ENCODE results near the gene ADCY5. TPM values are rescaled to one million over a fixed set of nuclear protein-coding genes. Genes with fewer than 3 reads are reported as not detected.
"Not testable (repeated sequence)": the region's sequence is repeated elsewhere in the genome, so short reads cannot be mapped to it uniquely, and the experiment has no call there.

The ADCY5 gene
- under 0.01 and 0.25 TPM in 2 replicates for total RNA-seq

DNA sequence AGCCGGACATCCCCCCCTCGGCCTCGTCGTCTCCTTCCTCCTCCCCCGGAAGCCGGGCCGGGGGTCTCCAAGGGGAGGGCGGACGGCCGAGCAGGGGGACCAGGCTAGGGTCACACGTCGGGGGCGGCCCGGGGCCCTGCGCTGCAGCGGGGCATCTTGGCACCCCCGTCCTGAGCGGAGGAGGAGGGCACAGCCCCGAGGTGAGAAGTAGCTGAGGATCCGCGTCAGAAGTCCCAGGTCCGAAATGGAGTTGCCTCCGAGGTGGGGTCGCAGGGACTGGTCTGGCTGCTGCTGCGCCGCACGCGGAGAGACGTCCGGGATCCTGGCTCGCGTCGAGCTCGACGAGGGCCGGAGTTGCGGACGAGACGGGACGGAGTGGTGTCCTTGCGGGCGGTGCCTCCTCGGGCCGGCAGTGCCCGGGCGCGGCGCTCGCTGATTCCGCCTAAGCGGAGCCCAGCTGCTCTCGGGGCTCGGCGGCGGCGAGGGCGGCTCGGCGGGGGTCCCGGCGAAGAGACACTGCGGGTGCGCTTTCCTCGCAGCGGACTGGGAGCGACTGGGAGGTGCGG lies at the start of gene ADCY5:
ADCY5 (minus strand) TSS at position 555 of the 566 bp plus-strand sequence; CDS start at position 10, 545 bp downstream.
- DNase-seq (ENCODE audit: low read depth in 2 of 2), result peak in 1 of 2 donors; percentile 11

DNA sequence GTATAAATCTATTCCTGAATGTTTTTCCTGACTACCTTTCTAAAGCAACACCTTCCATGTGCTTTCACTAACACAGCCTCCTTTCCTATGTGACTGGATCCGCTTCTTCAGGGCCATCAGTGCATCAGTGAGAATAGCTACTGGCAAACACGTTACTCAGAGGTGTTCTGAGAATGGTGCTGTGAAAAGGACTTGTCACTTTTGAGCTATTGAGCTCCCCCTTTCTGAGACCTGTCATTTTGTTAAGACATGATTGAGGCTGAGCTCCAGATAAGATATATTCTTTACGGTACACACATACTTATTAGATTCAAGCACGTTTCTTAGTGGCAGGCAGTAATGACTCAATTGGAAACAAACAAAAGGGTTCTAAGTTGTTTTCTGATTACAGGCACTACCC lies 45.0 kb upstream of the ADCY5 start:
- DNase-seq (ENCODE audit: low read depth in 2 of 2), result no peak

DNA sequence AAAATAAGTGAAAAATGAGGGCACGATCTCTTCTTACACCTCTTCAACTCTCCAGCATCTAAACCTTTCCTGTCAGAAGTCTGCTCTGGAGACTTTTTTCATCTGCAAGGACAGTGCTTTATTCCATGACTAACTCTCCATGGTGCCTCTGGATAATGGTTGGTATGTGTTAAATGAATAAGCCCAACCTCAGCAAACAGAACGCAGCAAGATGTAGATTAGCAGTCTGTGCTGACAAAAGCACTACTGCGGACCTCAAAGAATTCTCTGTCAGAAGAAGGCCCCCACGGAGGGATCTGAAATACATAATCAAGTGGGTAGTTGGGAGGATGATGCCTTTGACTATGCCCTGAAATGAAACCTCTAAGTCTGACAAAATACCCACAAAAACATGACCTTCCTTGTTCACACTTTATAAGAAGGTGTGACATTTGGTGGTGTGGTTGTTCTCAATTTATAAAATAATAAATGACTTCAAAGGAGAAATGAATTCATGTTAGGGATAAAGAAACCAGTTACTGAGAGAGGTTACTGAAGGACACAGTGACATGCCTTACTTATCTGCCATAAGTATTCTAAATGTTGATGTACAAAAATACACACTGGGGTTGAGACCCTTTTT lies 43.2 kb upstream of the ADCY5 start:
- no peak for DNase-seq (ENCODE audit: low read depth in 2 of 2)

DNA sequence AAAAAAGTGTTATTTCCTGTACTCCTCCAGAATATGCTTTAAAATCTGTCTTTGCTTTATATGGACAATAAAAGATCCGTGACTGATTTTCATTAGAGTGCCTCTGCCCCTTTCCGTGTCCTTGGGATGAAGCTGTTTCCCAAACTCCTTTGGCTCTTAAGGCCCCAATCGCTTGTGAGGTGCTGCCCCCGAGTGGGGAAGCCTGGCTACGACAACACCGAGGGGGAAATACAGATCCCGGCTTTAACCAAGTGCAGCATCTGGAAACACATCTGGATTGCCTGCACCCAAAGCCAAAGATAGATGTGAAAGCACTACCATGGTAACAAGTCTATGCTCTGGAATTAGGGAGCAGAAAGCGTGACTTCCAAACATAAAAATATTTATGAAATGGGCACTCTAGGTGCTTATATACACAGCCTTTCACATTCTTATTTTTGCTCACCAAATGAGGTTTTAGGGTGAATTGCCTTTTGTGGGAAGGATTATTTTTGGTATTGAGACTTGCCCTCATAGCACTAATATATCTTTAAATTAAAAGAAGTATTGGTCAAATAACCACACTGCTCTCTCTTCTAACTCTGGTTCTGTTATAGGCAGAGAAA lies 40.6 kb upstream of the ADCY5 start:
- peak; percentile 32 to 58 for DNase-seq (ENCODE audit: low read depth in 2 of 2)

DNA sequence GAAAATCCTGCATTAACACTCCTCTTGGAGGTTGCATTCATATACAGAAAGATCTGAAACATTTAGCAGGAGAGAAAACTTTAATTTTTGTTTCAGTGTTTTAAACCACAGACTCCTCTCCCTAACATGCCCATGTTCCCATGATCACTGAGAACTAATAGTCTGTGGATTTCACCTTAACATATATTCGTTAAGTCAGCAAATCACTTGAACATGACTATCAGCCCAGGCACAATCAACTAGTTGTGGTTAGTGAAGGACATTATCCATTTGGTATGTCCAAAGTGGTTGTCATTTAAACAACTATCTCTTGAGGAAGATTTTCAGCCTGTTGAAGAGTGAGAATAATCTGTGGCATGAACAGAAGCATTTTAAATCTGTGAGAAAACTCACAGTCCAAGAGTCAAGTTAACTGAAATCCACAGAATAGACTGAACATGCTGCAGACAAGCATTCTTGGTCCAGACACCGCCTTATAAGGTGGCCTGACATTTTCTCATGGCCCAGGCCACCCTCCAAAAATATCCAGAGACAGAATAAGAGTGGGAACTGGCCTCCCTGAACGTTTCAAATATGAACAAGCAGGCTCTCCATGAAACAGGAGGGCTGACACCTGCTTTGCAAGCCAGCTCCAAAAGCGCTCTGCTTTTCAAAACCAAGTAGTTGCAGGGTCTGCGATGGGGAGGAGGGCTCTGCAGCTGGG lies 39.9 kb upstream of the ADCY5 start:
- no peak for DNase-seq (ENCODE audit: low read depth in 2 of 2)

DNA sequence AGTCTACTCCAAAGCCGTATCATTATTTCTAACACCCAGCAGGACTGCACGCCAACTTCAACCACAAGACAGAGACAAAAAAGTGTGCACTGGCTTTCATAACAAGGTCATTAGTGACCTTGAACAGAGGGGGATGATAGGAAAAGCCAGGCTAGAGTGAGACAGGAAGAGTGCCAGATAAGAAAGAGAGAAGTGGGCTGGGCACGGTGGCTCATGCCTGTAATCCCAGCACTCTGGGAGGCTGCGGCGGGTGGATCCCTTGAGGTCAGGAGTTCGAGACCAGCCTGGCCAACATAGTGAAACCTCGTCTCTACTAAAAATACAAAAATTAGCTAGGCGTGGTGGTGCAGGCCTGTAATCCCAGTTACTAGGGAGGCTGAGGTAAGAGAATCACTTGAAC lies 38.2 kb upstream of the ADCY5 start:
- DNase-seq (ENCODE audit: low read depth in 2 of 2), result not testable (repeated sequence)

DNA sequence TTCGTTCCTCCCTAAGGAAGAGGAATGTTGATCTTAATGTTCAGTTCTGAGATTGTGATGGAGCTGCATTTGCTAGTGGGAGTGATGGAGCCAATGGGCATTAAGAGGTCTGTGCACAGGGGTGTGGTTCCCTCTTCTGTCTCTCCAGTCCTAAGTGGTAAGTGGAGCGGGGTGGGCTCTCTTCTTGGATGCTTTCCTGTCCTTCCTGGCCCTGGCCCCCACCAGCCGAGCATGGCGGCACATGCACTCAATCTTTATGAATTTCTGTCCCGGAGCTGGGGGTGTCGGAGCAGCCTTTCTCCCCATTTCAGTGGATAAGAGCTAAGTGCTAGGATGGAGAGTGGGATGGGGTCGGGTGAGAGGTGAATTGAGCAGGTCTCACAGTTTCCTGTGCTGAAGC lies 37.6 kb upstream of the ADCY5 start:
- no peak for DNase-seq (ENCODE audit: low read depth in 2 of 2)

DNA sequence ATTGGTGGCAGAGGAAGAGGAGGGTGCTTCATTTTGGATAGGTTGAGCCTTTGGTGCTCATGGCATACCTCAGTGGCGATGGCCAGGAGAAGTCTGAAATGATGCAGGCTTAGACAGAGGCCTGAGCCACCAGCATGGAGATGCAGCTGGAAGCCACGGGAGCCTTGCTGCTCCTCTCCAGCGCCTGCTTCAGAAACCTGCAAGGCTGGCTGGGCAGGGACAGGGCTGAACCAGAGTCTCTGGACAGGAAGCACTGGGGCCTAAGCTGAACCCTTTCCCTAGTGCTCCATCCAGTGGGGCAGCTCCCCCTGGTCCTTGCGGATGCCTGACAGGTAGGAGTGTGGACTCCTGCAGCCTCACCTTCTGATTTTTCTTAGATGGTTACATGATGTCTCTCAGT lies 36.7 kb upstream of the ADCY5 start:
- no peak for DNase-seq (ENCODE audit: low read depth in 2 of 2)

DNA sequence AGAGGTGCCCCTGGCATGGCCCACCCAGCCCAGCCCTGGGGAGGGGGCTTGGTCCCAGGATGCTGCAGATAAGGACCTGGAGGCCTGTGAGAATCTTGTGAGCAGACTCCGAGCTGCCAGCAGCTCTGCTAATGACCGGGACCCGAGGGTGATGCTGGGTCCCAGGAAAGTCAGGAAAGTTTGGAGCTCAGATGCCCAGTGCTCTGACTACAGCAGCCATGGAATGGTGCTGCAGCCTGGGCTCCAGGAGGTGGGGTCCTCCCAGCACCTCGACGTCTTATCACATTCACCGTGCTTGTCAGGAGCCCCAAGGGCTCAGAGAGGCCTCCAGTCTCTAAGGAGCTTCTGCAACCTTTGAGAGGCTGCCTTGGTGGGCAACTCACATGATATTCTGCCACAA lies 34.3 kb upstream of the ADCY5 start:
- no peak for DNase-seq (ENCODE audit: low read depth in 2 of 2)

DNA sequence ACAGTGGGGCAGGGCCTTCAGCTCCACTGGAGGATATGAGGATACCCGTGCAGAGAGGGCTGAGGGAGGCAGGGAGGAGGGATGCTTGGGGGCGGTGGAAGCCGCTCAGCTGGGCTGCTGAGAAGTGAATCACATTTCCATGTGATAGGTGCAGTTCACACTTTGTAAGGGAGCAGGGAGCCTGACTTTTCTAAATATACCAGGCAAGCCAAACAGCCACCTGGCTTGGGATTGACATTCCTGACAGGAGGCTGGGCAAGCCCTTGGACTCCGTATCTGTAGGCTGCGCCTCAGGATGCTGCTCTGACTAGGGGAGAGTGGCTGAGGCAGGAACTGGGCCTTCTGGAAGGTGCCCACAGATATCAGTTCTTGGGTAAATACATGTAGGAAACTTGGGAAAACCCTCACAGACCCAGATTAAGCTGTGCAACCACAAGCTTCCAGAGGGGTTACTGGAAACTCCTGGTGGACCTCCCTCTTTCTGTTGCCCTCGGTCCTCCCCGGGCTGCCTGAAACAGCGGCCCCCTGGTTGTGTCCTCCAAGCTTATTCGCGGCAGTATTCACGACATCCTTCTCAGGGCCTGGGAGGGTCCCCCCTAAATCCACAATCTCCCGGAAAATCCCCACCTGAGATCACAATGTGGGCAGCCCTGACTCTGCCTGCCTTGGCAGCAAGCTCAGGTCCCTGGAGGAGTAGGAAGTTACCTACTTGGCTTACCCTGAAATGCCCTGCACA lies 33.0 kb upstream of the ADCY5 start:
- no peak for DNase-seq (ENCODE audit: low read depth in 2 of 2)

DNA sequence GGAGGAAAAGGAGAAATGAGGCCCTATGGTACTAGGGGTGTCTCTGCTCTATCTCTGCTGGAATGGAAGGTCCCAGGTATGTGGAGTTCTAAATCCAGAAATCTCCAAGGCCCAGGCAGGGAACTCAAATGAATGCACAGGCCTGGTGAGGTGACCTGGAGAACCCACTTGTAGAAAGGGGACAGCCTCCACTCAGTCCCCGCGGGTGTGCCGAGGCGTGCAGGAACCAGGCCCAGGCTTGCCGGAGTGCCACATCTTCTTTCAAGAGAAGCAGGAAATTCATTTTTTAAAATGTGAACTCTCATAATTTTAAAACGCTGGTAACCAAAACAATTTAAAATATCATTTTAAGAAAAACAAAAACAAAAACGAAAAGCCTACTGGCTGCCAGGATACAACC lies 32.2 kb upstream of the ADCY5 start:
- DNase-seq (ENCODE audit: low read depth in 2 of 2), result no peak

DNA sequence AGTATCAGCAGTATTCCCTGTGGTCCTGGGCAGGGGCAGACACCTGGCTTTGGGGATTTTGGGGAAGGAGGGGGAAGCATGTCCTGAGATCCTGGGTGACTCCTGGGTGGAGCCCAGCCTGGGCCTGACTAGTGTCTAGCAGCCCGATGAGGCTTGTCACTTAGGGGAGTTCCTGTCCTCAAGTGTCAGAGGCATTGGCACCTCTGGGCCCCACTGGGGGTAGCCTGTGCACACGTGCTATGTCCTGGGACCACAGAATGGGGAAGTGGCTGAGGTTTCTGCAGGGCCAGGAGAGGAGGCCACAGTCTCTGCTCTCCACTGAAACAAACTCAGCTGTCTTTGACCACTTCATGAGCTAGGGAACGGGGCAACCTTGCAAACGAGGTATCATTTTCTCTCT lies 31.5 kb upstream of the ADCY5 start:
- DNase-seq (ENCODE audit: low read depth in 2 of 2), result no peak

DNA sequence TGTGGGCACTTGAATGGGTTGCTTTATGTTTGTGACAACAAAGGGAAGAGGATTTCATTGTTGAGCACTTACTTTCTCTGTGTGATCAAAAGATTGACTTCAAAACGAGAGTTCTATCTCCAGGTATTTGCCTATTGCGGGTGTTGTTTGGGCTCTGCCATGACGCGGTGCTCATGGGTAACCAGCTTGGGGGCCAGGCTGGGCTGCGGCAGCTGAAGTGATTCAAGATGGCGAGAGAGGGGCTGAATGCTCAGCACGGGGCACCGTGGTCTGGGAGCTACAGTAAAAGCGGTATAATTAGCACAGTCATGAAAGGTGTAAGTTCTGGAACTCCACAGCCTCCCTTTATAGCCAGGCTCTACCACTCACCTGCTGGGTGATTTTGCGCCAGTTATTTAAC lies 31.0 kb upstream of the ADCY5 start:
- no peak for DNase-seq (ENCODE audit: low read depth in 2 of 2)

DNA sequence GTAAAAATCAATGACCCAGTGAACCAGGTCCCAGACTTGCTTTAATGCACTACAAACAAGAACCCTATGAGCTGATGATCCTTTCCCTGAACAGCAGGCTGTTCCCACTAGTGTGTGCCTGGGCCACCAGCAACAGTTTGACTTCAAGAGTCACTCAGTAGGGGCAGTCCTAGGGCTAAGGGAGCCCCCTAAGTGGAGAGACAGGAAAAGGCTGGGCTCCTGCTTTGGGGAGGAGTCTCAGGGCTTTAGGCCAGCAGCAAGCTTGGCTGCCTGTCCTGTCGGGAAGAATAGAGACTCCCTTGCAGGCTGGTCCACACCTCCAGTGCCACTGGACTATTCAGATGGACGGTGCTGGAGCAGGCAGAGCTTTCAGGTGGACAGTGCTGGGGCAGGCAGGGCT lies 29.4 kb upstream of the ADCY5 start:
- DNase-seq (ENCODE audit: low read depth in 2 of 2), result no peak

DNA sequence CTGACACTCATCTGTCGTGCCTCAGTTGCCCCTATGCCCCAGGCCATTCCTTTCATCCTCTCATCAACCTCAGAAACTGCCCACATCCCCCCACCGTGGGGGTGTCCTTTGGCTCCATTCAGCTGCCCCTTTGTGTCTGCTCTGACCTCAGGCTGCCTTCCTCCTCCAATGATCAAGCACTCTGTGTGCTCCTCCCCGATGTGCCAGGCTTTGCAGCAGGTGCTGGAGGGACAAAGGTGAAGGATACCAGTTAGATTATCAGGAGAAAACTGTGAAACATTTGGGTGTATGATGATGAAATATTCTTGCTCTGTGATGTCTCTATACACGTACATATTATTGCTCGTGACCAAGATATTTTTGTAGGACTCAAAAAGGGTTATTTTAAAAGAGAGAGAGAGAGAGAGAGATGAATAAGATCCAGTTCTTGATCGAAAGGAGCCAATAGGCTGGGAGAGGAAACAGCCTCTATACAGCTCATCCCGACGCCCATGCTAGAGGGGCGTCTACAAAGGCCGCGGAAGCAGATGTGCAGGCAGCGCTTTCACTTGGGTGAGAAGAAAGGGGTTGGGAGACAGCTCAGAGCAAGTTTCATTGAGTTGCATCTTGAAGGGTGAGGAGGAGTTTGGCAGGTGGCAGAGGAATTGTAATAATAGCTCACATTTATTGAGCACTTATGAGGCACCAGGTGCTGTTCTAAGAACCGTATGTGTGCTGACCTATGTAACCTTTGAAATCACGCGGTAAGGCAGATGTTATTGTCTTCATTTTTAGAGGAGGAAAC lies 28.3 kb upstream of the ADCY5 start:
- no peak for DNase-seq (ENCODE audit: low read depth in 2 of 2)

DNA sequence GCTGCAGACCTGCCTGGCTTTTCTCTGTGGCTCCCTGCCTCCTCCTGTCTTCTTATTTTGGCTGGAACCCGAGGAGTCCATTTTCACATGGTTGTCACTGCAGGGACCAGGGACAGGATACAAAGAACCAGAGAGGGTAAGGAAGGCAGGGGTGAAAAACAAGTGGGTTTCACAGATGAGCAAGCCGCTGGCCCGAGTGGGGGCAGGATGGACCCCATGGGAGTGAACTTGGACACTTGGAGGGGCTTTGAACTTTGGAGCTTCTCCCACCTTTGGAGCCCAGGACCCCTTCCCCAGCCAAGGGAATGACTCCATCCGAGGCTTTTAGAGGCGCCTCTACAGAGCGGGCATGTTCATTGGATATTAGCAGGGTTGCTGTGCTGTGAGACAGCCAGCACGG lies 26.9 kb upstream of the ADCY5 start:
- no peak for DNase-seq (ENCODE audit: low read depth in 2 of 2)

DNA sequence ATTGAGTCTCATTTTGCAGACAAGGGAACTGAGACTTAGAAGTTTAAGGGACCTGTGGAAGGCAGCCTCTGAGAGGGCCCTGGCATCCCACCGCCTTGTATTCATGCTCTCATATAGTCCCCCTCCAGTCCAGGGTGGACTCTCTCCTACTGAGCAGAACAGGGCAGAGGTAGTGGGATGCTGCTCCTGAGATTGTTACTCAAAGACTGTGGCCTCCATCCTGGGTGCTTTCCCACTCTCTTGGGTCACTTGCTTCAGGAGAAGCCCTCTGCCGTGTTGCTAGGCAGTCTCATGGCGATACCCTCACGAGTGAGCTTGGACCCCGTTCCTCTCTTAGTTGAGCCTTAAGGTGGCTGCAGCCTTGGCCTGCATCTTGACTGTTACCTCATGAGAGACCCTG lies 22.2 kb upstream of the ADCY5 start:
- no peak for DNase-seq (ENCODE audit: low read depth in 2 of 2)

DNA sequence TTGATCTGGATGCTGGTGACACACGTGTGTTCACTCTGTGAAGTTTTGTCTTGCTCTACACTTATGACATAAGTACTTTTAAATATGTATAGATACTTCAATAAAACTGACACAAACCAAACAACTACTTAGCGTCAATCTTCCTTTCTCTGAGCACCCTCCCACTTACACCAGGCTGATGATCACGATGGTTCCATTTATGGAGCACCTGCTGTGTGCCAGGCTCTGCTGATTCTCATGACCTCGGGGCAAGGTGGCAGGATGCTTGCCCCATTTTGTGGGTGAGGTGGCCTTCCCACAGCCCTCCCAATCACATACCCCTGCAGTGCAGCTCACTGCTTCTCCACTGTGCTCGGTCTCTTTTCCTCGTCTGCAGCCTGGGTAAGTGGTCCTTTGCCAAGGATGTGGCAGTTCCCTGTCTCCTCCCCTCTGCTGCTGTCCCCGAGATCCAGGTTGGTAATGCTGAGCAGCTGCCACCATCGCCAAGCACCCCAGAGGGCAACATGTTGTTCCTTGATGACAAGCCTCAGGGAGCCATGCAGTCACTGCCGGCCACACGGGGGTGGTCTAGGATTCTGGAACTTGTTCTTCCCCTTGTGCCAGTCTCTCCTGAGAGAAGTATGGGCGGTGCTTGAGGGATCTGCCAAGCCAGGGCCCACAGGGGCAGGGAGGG lies 20.6 kb upstream of the ADCY5 start:
- DNase-seq (ENCODE audit: low read depth in 2 of 2), result no peak

DNA sequence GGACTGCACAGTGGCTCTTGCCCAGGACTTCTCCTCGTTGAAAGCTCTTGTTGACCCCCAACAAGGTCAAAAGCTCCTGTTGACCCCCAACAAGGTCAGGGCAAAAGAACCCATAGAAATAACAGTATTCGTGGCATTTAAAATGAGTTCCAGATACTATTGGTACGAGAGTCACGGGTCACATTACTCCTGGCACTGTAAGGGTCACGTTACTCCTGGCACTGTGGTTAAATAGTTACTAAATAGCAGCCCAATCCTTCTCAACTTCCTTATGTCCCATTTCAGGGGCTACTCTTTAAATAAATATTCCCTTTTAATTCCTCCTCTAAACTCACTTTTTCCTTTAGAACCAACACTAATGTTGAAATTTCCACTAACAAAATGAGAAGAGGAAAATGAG lies 18.2 kb upstream of the ADCY5 start:
- no peak for DNase-seq (ENCODE audit: low read depth in 2 of 2)

DNA sequence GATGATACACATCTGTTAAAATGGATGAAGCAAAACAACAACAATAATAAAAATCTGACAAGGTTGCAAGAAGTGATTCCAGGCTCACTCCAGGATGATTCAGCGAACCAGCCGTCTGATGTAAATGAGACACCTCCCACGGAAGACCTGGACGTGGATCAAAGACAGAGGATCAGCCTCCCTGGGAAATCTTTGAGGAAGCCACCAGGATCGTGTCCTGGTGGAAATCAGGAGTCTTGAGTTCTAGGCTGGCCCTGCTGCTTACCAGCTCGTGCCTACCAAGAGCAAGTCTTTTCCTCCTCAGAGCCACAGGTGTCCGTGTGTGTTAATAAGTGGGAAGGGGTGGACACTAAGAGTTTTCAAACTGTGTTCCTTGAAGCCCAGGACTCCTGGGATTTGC lies 15.3 kb upstream of the ADCY5 start:
- DNase-seq (ENCODE audit: low read depth in 2 of 2), result no peak

DNA sequence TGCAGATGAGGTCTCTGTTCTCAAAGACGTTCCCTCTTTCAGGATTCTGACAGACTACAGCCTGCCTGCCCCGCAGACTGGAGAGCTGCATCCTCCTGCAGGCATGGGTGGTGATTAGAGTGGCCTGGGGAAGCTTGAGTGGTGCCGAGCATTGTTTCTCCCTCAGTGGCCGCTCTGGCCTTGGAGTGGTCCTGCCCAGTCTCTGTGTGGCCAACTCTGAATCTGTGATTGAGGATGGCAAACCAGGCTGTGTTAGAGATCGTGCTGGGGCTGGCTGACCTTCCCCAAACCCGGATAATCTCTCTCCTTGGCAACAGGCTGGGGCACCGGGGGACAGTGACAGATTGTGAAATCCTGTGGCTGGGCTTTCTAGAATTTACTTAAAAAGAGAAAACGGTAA lies 11.0 kb upstream of the ADCY5 start:
- no peak for DNase-seq (ENCODE audit: low read depth in 2 of 2)

Measured in dermis microvascular lymphatic vessel endothelial cell (primary cell).